ENCODE results near the gene AQP12A. TPM values are rescaled to one million over a fixed set of nuclear protein-coding genes. Genes with fewer than 3 reads are reported as not detected.
"Not testable (repeated sequence)": the region's sequence is repeated elsewhere in the genome, so short reads cannot be mapped to it uniquely, and the experiment has no call there.

The AQP12A gene
- total RNA-seq, 4 donors from 2014 or later: not detected

GRCh38 chr2:240680185-240680584 lies 11.5 kb upstream of the AQP12A start:
- H3K4me1 ChIP-seq; DNase-seq; H3K36me3 ChIP-seq; intact Hi-C loops (cut with DNase I); H3K27ac ChIP-seq; H3K9me3 ChIP-seq; H3K27me3 ChIP-seq; H3K4me3 ChIP-seq: not testable (repeated sequence)
- no CpG with 5 or more reads among the region's 11 CpGs for WGBS, 2 donors

DNA sequence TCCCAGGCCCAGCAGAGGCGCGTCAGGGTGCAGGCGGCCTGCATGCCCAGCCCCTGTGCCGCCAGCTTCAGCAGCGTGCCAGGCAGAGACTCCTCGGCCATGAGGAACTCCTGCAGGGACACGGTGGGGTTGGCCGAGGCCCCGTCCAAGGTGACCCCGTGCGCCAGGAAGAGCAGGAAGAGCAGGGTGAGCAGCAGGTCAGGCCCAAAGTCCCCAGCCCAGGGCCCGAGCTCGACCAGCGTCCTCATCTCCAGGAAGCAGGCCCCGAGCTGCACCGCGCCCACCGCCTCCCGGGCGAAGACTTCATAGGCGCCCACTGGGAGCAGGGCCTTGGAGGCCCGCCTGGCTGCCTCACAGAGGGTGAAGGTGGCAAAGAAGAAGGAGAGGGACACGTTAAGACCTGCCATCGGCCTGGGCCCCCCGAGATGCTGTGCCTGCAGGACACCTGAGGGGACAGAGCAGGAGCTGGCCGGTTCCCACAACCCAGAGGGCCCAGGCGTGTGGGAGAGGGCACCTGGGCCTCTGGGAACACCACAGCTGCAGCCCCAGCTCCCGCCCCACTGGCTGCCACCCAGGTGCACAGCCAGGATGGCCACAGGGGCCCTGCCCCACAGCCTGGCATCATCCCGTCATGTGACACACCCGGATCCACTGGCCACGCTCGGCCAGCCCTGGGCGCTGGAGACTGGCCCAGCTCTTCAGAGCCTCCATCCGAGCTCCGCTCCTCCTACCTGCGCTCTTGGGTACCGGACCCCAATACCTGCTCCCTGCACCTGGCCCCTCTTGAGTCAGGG lies 9.0 kb upstream of the AQP12A start, which contains the start of gene AQP12B:
AQP12B (minus strand) TSS at position 455 of the 794 bp plus-strand sequence; CDS start at position 407, 48 bp downstream.
- DNase-seq; intact Hi-C loops (cut with DNase I); H3K4me3 ChIP-seq; H3K27ac ChIP-seq; H3K9me3 ChIP-seq; H3K36me3 ChIP-seq; H3K4me1 ChIP-seq: not testable (repeated sequence)
- 80% methylated on average over 2 of the region's 37 CpGs; no CpG with 5 or more reads in 1 of the 2 donors for WGBS, 2 donors
- H3K27me3 ChIP-seq: peaks cover 0 to 10% (median 0%) of the 10 kb centered on the region in 4 donors

- WGBS, 2 donors: 40% methylated on average over 1 of the region's 15 CpGs; no CpG with 5 or more reads in 1 of the 2 donors
- H3K27ac ChIP-seq; H3K36me3 ChIP-seq; intact Hi-C loops (cut with DNase I); H3K9me3 ChIP-seq; H3K4me3 ChIP-seq; DNase-seq; H3K4me1 ChIP-seq: not testable (repeated sequence)
- H3K27me3 ChIP-seq: peaks cover 0 to 10% (median 0%) of the 10 kb centered on the region in 4 donors
These were observed 8.2 kb upstream of the AQP12A start for GRCh38 chr2:240683329-240683979.

DNA sequence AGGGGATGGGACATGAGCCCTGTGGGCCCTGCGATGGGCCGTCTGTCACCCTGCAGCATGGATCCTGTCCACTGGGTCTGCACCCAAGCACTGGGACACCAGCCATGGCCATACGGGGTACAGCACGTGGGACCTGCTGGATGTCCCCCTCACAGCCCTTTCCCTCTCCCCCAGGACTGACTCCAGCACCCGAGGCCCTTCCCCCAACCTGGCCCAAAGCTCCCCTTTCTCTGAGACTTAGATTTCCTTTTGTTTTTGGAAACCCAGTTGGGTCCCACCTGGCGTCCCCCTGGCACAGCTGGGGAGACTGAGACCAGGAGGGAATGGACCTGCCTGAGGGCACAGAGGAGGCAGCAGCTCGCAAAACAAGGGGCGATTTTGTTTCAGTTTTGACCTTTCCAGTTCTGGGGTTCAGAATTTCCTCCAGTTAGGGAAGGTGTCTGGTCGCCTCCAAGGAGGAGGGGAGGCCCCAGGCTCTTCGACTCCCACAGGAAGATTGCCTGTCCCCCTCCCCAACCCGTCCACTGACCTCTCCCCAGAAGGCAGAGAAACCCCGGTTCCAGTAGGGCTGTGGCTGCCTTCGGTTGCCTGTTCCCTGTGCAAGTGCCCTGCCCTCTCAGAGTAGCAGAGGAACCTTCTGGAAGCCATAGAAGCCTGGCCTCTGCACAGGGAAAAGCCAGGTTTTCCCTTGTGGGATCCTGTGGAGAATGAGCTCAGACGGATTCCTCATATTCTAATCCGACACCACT lies 7.5 kb upstream of the AQP12A start:
- 67 to 69% methylated on average over 3 to 12 of the region's 15 CpGs for WGBS, 2 donors
- H3K27ac ChIP-seq; H3K9me3 ChIP-seq; H3K4me1 ChIP-seq; H3K36me3 ChIP-seq; intact Hi-C loops (cut with DNase I); H3K4me3 ChIP-seq; DNase-seq: not testable (repeated sequence)
- H3K27me3 ChIP-seq: peaks cover 0 to 10% (median 0%) of the 10 kb centered on the region in 4 donors

DNA sequence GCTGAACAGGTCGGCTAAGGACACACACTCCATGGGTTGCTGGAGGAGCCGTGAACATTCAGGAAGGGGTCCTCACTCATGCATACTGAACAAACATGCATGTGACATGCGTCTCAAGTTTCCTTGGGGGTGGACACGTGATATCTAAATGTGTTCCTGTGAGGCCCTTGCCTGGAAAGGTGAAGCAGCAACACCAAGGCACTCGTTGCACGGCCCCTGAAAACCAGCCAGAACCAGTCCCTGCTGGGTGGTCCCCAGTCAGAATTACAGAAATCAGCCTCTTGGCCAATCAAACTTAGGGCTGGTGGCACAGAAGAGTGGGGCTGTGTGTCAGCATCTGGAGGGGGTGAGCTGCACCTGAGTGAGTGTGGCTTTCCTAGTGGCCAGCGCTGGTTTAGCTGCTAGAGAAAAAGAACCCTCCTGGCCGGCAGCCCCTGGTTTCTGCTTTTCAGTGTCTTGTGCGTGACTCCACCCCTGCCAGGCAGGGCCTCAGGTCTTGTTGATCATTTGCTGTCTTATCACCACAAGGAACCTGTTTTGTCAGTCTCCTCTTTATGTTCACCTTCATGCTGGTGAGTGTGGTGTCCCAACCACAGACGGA lies 5.8 kb upstream of the AQP12A start:
- no peaks in the 10 kb centered on the region for H3K9me3 ChIP-seq
- no peak overlapping the region for H3K4me3 ChIP-seq
- peaks cover 0 to 10% (median 0%) of the 10 kb centered on the region in 4 donors for H3K27me3 ChIP-seq
- H3K36me3 ChIP-seq: no peaks in the 10 kb centered on the region
- TF ChIP-seq POLR2A (IDR thresholded peaks at IDR 0.05) (no peak), CTCF (IDR thresholded peaks at IDR 0.05) (no peak)
- no peak overlapping the region for H3K27ac ChIP-seq
- H3K4me1 ChIP-seq: no peaks in the 10 kb centered on the region
- intact Hi-C loops (cut with DNase I): no loop called here
- no peak for DNase-seq
- WGBS, 2 donors: 28 to 31% methylated on average over 6 to 7 of the region's 10 CpGs

DNA sequence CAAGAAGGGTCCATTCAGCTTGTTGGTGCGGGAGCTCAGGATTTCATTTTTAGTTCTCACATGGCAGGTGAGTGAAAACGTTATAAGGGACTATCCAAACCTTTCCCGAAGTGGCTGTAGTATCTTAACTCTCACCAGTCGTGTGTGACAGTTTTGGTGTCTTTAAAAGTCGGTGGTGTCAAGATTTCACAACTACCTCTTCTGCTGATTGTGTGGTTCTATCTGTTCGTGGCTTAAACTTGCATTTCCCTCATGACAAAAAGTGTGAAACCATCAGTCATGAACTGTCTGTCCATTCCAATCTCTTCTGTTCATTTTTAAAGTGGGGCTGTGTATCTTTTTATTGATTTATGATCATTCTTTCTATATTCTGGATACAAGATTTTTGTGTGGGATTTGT lies 5.2 kb upstream of the AQP12A start:
- TF ChIP-seq CTCF (IDR thresholded peaks at IDR 0.05): no peak
- TF ChIP-seq POLR2A (IDR thresholded peaks at IDR 0.05): no peak
- Histone ChIP-seq H3K4me1 (no peaks in the 10 kb centered on the region), H3K27me3 (peaks cover 0 to 10% (median 0%) of the 10 kb centered on the region in 4 donors), H3K9me3 (no peaks in the 10 kb centered on the region), H3K27ac (no peak overlapping the region), H3K4me3 (no peak overlapping the region), H3K36me3 (no peaks in the 10 kb centered on the region)
- WGBS, 2 donors: 36 to 56% methylated on average over 5 to 6 of the region's 6 CpGs
- DNase-seq: no peak
- intact Hi-C loops (cut with DNase I): no loop called here
